Tibial nerve (tissue), 3 donors: ENCODE measurements around the gene FGD3.

Source experiments
- CTCF ChIP-seq, 5 experiments: fragments of 200-600 bp in 3 of 5; fragments of 450-650 bp in 2 of 5; sonication (generic) in 3 of 5; IDR thresholded peaks; one replicate each; pipeline ENCODE4 v1.5.1; 2016 to 2019; ENCODE audit warnings: antibody characterized with exemption in 5 of 5, mild to moderate bottlenecking in 3 of 5, moderate library complexity in 2 of 5
- POLR2A ChIP-seq, 2 donors: fragments of 450-650 bp; IDR thresholded peaks; one replicate each; pipeline ENCODE4 v1.6.1; 2017; ENCODE audit warnings: antibody characterized with exemption in 2 of 2, mild to moderate bottlenecking in 2 of 2, moderate library complexity in 2 of 2

- TF ChIP-seq CTCF (IDR thresholded peaks at IDR 0.05) (no peak), POLR2A (IDR thresholded peaks at IDR 0.05) (no peak)
Observed at GRCh38 chr9:93057703-93058354, 110.5 kb downstream of the FGD3 start.
